ENCODE measurements around the gene MAP3K14. TPM values are rescaled to one million over a fixed set of nuclear protein-coding genes. Genes with fewer than 3 reads are reported as not detected.

MAP3K14 gene
- total RNA-seq, 2 experiments from 2014 or later = 31.6 to 31.9 TPM

DNA sequence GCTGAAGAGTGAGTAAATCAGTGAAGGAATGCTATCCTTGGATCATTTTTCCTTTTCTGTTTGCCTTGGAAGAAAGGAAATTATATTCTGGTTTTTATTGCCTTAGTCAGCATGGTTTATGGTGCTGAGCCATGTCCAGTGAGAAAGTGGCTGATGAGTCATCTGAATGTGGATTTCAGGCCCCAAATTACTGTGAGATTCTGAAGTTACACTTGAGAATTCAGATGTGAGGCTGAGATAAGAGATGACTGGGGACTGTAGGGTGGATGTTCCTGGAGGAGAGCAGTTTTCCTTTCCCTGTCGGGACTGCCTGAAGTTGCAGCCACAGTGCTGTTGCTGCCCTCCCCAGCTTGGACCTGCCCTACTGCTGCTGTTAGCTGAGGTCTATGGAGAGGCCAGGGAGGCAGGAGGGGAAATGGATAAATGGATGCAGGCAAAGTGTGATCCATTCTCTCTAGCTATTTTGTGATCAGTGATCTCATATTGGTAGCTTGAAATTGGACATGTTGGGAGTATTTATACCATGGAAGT lies 4.2 kb upstream of the MAP3K14 start:
- H3K4me3 Mint-ChIP-seq = no peak overlapping the region
- DNase-seq = peak; percentile 51

GRCh38 chr17:45320349-45320930 lies 3.6 kb upstream of the MAP3K14 start:
- ATAC-seq (no peak), DNase-seq (no peak)
- Mint-ChIP-seq H3K9me3 (no peaks in the 10 kb centered on the region), H3K4me3 (no peak overlapping the region), H3K27ac (no peak overlapping the region), H3K27me3 (no peaks in the 10 kb centered on the region), H3K4me1 (ENCODE audit: low read depth) (peaks cover 44% of the 10 kb centered on the region), H3K36me3 (ENCODE audit: low read depth) (peaks cover 10% of the 10 kb centered on the region)
- ChIA-PET CTCF (interaction anchor here (1.3 to 6.0 kb wide), 4 partner anchors 14 to 65 kb away, joined by 4 to 56 read pairs (median 12); no protein-coding TSS in a partner anchor), POLR2A (interaction anchor here (0.6 to 15.9 kb wide), 6 partner anchors 9 to 94 kb away, joined by 3 to 211 read pairs (median 8); partner anchors contain the start of gene FMNL1)
- TF ChIP-seq CTCF (IDR thresholded peaks at IDR 0.05) = no peak
- intact Hi-C loops (cut with micrococcal nuclease) = no loop called here

More for the DNA sequence above, 4.2 kb upstream of the MAP3K14 start:
- no peak overlapping the region for H3K27ac Mint-ChIP-seq
- H3K36me3 Mint-ChIP-seq (ENCODE audit: low read depth) = peaks cover 4% of the 10 kb centered on the region
- POLR2A ChIA-PET = interaction anchor here (0.8 to 3.6 kb wide), 5 partner anchors 9 to 56 kb away, joined by 3 to 17 read pairs (median 4); no protein-coding TSS in a partner anchor
- CTCF ChIA-PET = interaction anchor here (1.3 to 3.0 kb wide), 3 partner anchors 15 to 65 kb away, joined by 4 to 16 read pairs (median 7); no protein-coding TSS in a partner anchor
- no peak for ATAC-seq
- no peak for TF ChIP-seq CTCF (IDR thresholded peaks at IDR 0.05)
- H3K4me1 Mint-ChIP-seq (ENCODE audit: low read depth) = peaks cover 44% of the 10 kb centered on the region
- H3K27me3 Mint-ChIP-seq = no peaks in the 10 kb centered on the region
- no peaks in the 10 kb centered on the region for H3K9me3 Mint-ChIP-seq
- intact Hi-C loops (cut with micrococcal nuclease) = no loop called here

DNA sequence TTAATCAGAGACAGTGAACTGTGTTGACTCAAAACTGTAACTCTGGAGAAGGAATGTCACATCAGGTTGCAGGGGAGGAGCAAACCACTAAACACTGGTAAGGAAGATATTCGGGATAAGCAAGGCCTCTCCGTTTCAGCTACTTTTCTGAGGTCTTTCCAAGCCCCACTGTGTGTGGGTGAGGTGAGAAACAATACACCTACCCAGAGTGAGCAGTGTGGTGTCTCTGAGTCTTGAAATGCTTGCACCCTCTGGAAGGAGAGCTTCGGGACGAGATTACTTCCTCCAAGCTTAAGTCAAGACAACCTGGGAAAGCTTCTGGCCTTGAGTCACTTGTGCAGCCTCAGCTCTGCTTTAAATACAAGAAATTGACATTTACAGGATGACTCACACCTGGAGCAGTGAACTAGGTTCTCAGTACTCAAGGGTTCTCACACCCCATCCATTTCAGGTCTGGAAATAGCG lies 2.5 kb upstream of the MAP3K14 start:
- Mint-ChIP-seq H3K27ac (no peak overlapping the region), H3K27me3 (no peaks in the 10 kb centered on the region), H3K4me1 (ENCODE audit: low read depth) (peaks cover 44% of the 10 kb centered on the region), H3K4me3 (no peak overlapping the region), H3K9me3 (no peaks in the 10 kb centered on the region), H3K36me3 (ENCODE audit: low read depth) (peaks cover 21% of the 10 kb centered on the region)
- CTCF ChIA-PET = interaction anchor here (0.8 to 6.0 kb wide), 11 partner anchors 8 to 122 kb away, joined by 3 to 56 read pairs (median 4); no protein-coding TSS in a partner anchor
- intact Hi-C loops (cut with micrococcal nuclease) = loop anchor here (5.0 kb wide), 3 partner anchors 68 to 172 kb away; partner anchors contain the start of genes FMNL1 and HEXIM1
- ATAC-seq (no peak), DNase-seq (peak; percentile 44)
- POLR2A ChIA-PET = interaction anchor here (0.6 to 15.9 kb wide), 8 partner anchors 8 to 93 kb away, joined by 3 to 211 read pairs (median 4); partner anchors contain the start of gene FMNL1
- TF ChIP-seq CTCF (IDR thresholded peaks at IDR 0.05) = no peak

DNA sequence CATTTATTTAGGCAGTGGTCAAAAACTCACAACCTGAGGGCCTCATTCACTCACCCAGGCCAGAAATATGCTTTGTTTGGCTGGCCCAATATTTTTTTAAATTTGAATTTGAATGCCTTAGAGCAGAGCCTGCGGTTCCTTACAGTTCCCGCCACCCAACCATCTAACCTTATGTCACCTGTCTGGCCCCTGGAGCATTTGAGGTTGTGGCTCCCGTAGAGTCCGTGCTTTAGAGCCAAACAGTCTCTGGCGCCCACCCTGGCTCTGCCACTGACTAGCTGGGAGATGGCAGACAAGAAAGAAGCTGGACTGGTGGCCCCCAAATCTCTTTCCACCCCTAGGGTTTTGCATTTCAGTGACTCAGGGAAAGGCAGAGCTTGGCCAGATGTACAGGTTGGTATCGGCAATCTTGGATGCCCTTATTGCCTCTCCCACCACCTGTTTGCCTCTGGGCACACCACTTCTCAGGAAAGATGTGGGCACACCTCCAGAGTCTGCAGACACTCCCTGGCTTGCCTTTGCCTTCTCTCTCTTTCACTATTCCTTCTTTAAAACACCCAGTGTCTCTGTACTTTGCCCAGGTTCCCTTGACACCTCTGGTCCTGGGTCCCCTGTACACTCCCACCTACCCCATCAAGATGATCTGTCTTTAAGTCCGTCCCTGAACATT lies 1.9 kb upstream of the MAP3K14 start:
- intact Hi-C loops (cut with micrococcal nuclease) = loop anchor here (5.0 kb wide), 3 partner anchors 69 to 171 kb away; partner anchors contain the start of genes FMNL1 and HEXIM1
- POLR2A ChIA-PET = interaction anchor here (0.6 to 15.9 kb wide), 16 partner anchors 7 to 170 kb away, joined by 3 to 211 read pairs (median 4); partner anchors contain the start of genes FMNL1 and HEXIM1

More for the DNA sequence above, 1.9 kb upstream of the MAP3K14 start:
- Mint-ChIP-seq H3K27me3 (no peaks in the 10 kb centered on the region), H3K4me1 (ENCODE audit: low read depth) (peaks cover 49% of the 10 kb centered on the region), H3K4me3 (no peak overlapping the region), H3K36me3 (ENCODE audit: low read depth) (peaks cover 26% of the 10 kb centered on the region), H3K27ac (peak overlapping the region; percentile 11), H3K9me3 (no peaks in the 10 kb centered on the region)
- CTCF ChIA-PET = interaction anchor here (0.8 to 6.0 kb wide), 12 partner anchors 8 to 121 kb away, joined by 3 to 56 read pairs (median 4); no protein-coding TSS in a partner anchor
- DNase-seq (no peak), ATAC-seq (no peak)
- no peak for TF ChIP-seq CTCF (IDR thresholded peaks at IDR 0.05)
